NOMO-1 (cell line): ENCODE results near the gene HOXB5.

Experiments
- DNase-seq, 2 experiments: peaks; one replicate each; lab custom pipeline; 2025; ENCODE audit not compliant: unreplicated experiment in 2 of 2; lab: John Stamatoyannopoulos, UW

HOXB5 gene

DNA sequence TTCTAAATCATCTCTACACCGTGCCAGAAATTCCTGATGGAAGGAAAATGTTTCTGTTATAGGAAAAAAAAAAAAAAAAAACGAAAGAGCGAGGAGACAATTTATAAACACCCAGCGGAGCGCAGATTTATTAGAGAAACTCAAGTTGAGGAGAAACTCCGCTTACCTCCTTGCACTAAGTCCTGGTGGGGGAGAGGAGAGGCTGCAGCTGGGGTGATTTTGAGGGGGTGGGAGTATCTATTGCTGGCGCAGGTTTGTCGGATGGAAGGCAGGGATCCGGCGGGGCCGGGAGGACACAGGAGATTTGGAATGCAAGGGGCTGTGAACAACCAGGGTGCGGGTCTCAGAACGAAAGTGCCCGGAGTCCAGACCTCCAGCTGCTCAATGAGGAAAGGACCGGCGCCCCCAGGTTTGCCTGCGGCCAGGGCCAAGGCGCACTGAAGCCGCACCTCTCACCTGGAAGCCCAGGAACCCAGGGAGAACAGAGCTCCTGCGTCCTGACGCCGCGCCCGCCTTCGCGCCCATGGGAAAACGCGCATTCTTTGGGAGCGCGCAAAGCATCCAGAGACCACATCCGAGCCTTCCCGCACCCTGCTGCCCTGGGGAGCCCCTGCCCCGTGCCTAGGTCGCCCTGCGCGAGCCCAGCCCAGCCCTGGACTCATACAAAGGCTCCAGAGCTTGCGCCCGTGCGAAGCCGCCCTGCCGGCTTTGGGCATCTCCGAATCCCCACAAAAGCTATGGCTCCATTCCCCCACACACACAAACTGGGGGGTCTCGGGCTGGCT, 24.1 kb upstream of the HOXB5 start:
- no peak for DNase-seq

DNA sequence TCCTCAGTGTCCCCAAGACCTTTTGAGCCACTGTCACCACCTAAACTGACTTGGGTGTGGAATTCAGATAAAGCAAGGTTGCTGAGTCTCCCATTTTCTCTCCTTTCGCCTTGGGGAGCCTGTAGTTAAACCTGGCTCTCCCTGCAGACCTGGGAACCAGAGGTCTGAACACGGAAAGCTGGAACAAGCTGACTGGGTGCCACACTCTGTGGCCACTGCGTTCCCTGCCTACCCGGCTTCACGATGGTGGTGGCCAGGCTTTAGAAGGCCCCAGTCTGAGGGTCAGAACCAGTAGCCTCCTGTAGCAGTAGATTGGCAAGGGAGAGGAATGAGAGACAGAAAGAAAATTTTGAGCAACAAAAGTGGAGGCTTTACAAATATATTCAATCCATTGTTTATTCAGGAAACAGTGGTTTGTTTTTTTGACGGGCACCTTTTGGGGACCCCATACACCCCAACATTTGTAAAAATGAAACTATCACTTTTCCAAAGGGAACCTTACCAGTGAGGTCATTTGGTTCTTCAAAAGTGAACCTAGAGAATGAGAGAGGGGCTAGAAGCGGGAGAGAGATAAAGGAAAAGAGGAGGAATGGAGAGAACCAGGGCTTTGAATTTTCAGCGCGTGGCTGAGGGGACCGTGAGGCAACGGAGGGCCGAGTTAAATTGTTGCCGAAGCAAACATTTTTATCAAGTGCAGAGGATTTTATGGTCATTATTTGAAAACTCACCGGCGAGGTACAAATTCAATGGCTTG, 23.3 kb upstream of the HOXB5 start:
- no peak for DNase-seq

DNA sequence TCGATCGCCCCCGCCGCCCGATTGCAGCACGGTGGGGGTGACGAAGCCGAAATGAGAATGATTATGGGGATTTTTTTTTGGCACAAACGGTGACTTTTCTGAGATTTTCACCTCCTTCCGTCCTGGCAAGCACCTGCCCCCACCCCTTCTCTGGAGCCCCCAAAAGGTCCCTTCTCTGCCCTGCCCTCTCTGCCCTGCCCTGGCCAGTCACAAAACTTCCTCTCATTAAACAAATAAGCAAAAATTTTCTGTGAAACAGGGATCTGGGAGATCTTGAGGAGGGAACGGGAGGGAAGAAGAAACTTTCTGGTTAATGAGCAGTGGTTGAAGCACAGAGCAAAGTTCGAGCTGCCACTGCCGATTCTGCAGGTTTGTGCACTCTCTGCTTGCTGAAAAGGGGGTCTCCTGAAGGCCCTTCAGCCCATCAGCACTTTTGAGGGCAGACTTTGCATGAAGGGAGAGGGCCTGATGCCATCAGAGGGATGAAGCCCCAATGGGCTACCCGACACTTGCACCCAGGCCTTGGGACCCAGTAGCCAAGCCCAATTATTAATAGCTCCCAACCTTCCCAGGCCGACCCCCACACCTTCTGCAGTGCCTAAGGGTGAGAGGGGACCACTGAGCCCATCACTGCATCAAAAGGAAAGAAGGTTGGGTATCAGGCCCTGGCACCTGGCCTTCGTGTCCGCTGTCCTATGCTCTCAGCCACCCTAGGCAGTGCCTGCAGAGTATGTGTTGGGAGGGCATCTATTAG, 22.6 kb upstream of the HOXB5 start:
- no peak for DNase-seq

DNA sequence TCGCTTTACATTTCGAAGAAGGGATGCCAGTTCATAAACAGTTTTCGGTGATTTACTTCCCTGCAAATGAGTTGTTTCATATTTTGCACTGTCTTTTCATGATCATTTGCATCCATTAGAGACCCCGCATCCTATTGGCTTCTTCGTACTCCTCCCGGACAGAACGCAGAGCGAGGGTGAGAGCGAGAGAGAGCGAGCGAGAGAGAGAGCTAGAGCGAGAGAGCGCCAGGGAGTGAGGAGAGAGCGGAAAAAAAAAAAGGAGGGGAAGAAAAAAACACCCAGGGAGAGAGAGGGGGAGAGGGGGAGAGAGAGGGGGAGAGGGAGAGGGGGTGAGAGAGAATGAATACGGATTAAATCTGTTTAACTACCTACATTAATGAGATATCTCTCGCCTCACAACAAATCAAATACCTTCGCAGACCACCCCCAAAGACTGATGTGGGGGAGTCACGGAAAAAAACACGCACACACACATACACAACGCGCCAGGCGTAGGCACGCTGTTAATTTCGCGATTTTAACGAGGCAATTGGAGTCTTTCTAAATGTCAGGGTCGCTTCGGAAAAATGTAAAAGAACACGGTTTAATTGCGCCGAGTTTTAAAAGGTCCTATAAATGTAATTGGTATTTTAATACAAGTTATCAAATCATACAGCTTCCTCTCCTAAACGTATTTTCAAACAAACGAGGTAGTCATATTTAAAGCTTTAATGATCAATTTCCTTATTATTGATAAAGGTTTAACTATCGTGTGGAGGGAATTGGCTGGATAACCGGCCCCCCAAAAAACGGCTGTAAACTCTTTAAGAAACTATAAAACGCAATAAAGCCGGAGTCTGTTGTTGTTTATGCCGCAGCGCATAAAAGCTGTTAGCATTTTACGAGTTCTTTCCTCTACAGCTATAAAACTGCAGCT, 21.7 kb upstream of the HOXB5 start, which contains the start of gene HOXB8:
TSS of gene HOXB8 (minus strand) at position 246 of the 916 bp plus-strand sequence. CDS start 588 bp downstream, outside the sequence.
- DNase-seq, result no peak

DNA sequence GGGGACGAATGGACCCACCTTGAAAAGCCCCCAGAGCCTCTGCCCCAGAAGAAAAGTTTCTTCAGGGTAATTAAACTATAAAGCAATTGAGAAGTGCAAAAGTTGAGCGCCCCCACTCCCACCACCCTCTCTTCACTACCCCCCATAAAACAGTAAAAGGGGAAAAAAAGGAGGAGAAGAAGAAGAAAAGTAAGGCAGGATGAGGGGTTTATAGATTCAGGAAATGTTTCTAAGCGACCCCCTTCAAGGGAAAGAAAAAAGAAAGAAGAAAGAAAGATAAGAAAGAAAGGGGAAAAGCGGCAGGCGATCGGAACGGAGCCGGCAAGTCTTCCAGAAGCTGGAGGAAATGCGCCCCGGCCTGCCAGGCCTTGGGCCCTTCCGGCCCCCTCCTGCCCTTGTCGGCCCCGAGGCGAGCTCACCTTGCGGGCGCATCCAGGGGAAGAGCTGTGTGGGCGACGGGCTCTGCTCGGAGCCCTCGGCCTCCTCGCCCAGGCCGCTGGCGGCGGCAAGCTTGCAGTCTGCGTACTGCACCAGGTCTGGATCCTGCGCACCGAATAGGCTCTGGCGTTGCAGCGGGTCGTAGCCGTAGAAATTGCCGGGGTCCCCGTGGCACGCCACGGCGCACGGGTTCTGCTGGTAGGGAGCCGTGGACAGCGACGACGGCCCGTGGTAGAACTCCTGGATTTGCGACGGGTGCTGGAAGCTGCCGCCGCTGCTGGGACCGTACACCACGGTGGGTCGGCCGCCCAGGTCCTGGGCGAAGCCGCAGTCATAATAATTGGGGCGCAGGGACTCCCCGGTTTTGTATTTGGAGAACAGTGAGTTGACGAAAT, 20.5 kb upstream of the HOXB5 start:
- no peak for DNase-seq

DNA sequence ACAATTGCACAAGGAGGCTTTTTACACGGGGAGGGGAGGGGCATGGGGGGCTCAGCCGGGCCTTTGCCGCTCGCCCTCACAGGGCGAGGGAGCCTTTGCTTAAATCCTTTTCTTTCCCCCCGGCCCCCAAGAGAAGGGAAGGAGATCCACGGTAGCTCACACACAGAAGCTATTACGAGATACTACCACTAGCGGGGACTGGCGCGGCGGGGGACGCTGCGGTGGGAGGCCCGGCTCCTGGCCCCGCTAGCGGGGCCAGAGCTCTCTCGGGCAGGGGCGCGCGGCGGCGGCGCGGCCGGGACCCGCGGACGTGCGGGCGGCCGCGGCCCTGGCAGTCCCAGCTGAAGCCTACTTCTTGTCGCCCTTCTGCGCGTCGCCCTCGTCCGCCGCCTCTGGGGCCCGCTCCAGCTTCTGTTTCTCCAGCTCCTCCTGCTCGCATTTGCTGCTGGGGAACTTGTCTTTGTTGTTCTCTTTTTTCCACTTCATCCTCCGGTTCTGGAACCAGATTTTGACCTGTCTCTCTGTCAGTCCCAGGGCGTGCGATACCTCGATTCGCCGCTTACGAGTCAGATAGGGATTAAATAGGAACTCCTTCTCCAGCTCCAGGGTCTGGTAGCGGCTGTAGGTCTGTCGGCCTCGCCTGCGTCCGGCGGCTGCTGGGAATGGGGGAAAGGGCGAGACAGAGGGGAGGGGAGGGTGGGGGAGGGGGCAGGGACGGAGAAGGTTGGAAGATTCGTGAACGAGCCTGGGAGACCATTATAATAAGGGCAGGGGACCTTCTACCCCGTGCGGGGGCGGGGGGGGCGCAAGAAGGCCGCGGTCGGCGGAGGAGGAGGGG, 19.5 kb upstream of the HOXB5 start:
- peak; percentile 43 to 45 for DNase-seq

DNA sequence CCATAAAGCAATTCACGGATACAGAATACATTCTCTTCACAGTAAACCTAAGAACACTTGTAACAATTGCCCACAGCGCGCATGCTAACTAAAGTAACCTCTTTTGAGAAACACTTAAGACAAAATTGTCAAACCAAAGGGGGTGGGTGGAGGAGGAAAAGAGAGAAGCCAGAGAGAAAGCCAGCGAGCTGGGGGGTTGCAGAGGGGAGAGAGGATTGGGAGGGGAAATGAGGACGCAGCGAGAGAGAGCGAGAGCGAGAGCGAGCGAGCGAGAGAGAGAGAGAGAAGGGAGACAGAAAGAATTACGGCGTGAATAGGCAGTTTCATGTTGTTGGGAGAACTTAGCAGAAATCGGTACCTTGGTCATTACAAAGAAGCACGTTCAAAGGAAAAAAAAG, 18.9 kb upstream of the HOXB5 start:
- no peak for DNase-seq

DNA sequence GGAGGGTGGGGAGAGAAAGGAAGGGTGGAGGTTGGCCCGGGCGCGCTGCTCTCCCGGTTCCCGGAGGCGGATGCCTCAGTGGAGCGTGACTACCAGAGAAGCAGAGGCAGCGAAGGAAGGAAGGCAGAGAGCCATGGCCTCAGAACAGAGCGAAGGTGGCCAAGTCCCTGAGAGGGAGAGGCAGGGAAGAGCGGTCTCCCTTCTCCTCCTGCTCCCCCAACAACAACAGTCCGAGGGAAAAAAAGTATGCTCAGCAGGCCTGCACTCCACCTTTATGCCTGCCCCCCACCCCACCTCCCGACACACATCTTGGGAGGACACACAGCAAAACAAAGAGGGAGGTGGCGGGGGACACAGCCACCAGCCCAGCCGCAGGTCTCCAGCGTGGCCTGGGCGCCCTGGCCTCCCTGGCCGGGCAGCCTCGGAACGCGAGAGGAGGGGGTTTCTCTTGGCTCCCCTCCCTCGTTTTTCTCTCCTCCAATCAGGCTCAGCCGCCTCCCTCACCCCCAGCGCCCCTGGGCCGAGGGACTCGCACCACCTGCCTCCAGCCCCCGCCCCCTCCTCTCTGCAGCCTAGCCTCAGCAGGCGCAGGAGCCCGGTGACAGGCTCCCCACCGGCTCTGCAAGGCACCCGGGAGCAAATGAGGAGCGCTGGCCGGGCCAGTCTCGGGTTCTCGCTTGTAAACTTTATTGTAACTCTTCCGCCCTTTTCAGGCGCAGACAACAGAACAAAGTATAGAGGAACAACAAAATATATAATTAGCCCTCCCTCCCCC, 18.3 kb upstream of the HOXB5 start:
- DNase-seq, result no peak

DNA sequence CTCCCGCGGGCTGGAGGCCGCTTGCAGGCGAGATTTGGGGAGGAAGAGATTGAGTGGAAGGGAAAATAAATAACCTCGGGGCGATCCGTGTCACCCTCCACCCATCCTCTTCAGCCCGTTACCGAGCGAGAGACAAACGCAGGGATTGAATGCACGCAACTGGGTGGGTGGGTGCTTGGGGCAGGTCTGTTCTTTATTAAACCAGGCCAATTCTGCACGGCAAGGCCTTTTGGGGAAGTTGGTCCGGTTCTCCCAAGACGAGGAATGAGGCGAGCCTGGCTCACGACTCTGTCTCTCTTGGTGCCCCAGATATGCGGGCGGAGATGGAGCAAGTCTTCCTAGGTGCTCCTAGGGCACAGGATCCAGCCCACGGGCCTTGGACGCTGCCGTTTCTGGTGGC, 17.6 kb upstream of the HOXB5 start:
- DNase-seq, result no peak

DNA sequence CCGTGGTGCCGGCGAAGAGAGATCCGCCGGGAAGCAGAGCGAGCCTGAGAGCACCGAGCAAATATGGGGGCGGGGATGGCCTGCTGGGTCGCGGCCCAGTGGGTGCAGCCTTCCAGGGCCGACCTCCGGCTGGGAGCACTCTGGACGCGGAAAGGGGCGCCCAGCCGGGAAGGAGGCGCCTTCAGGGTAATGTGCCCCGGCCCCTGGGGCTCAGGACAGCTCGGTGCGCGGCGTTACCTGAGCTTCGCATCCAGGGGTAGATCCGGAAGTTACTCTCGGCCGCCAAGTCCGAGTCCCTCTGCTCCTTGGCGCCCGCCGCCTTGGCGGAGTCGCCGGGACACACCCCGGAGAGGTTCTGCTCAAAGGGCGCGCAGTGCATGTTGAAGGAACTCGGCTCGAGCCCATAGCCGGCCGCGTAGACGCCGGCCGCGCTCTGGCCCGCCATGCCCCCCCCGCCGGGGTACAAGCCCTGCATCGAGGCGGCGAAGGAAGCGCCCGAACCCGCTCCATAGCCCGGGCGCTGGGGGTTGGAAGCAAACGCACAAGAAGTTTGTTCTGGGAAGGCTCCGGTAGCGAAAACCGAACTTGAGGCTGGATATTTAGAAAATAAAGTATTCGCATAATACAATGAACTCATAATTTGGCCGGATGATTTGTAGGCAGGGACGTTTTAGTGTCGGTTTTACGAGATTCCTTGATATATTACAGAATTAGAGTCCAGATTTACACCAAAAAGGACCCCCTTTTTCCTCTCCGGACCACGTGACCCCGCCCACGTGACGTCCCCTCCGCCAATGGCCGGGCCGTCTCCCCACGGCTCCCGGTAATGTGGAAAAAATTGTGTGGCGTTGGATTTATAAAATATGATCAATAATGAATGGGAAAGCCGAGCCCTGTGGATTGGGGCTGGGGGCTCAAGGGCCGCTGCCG, 17.0 kb upstream of the HOXB5 start, which contains the start of gene HOXB7:
TSS of gene HOXB7 (minus strand) at position 736 of the 930 bp plus-strand sequence. CDS start at position 637, 99 bp downstream.
- no peak for DNase-seq

DNA sequence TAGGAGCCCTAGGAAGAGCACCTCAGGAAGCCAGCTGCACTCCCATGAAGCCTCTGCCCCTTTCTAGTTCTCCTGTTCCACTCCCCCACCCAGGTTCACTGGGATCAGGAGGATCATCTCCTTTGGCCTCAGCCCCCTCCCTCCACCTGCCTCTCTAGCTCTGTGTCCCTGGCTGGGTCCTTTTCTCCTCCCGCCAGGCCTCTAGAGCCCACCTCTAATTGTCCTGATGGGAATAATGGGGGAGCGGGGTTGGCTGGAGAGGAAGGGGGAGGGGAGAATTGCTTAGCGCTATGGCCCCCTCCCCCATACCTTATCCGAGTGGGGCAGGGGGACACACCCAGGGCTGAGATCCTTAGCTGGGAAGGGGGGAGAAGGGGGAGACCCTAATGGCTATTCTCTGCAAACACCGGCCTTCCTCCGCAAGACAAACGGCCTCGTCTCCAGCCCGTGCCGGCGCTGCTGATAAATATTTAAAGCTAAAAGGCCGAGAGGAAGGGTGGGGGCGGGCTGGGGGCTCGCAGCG, 16.2 kb upstream of the HOXB5 start:
- no peak for DNase-seq

DNA sequence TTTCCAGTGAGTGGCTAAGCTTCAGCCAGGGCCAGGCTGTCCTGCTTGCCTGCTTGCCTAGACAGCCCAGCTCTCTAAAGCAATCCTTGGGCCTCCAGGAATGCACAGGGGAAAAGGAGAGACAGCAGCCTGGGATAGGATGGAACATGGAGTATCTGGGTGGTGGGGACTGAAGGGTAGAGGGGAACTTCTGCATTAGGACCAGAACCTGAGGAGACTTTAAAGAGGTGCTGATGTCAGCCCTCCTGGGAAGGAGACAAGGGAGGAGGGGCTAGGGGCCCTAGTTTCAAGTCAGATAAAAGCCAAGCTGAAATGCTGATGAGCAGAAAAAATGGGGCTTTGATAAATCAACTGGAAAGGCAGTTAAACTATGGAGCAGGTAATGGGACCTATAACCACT, 15.5 kb upstream of the HOXB5 start:
- DNase-seq, result no peak

DNA sequence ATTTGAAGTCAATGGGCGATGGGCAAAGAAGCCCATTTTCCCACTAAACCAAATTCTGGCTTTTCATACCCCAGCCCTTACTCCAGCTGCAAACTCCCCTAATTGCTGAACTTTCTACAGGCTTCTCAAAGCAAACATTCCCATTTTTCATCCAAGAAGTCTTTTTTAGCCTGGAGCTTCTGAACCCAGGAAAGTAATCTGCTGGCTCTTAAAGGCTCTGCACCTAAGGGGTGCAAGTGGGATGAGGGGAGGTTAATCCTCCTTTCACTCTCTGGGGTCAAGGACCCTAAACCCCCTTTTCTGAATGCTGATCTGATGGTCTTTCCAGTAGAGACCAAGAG, 14.9 kb upstream of the HOXB5 start:
- DNase-seq, result no peak

DNA sequence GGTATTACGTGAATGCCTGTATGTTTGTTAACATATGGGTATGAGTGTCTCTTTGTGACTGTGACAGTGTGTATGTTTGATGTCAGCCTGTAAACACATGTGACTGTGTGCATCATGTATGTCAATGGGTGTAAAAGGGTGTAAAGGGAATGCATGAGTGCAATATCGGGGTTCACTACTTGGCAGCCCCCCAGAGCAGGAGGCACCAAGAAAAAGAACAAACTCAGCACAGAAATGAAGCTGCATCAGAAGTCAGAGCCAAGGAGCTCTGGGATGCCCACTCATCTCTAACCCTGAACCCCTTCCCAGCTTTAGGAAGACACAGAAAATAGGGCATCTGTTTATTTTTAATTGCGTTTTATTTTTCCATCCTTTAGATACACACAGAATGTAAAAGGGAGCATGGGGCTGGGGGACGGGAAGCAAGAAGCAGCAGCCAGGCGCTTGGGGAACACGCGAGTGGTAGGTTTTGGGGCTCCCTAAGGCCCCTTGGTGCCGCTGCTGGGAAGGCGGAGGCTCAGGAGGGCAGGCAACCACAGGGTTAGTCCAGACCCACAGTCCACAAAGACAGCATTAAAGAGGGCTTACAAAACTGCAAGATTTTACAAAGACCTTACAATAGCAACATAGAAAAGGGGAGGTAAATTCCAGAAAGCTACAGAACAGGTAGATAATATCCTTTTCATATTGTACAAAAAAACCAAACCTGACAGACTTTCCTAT, 13.5 kb upstream of the HOXB5 start:
- DNase-seq, result no peak

DNA sequence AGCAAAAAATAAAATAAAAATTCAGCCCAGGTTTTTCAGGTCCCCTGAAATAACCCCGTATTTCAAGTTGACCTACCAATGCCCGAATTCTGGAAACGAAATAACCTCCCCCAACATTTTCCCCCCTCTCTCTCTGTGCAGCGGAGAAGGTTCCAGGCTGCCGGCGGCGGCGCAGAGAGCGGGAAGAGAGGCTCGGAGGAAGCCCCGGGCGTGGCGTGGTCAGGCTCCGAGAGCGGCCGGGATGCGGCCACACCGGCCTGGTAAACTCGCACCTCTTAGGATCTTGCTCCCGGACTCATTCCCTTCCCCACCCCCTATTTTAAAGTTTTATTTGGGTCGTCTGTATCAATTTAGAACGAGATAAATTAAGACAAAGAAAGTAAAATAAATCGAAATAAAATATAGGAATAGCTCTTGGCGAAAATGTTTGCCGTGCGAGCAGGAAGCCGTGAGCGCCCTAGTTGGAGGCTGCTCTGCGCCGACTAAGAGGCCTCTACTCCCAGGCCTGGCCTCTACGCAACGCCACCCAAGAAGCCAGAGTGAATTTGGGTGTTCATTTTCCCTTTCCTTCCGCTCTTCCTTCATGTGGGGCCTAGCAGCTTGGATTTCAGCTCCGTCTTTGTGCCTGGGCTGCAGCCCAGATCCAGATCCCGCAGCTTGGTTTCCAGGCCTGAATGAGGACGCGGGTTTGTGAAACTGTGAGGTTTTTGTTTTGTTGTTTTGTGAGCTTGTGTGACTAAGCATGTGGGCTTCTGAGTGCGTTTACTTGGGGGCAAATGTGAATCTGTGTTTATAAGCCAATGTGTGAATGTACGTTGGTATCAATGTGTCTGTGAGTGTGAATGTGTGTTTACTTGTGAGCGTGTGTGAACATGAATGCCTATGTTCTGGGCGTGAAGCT, 12.7 kb upstream of the HOXB5 start:
- DNase-seq, result no peak
